ENCODE data around the gene NKAIN2.
"Not testable (repeated sequence)": the region's sequence is repeated elsewhere in the genome, so short reads cannot be mapped to it uniquely, and the experiment has no call there.

NKAIN2 gene

DNA sequence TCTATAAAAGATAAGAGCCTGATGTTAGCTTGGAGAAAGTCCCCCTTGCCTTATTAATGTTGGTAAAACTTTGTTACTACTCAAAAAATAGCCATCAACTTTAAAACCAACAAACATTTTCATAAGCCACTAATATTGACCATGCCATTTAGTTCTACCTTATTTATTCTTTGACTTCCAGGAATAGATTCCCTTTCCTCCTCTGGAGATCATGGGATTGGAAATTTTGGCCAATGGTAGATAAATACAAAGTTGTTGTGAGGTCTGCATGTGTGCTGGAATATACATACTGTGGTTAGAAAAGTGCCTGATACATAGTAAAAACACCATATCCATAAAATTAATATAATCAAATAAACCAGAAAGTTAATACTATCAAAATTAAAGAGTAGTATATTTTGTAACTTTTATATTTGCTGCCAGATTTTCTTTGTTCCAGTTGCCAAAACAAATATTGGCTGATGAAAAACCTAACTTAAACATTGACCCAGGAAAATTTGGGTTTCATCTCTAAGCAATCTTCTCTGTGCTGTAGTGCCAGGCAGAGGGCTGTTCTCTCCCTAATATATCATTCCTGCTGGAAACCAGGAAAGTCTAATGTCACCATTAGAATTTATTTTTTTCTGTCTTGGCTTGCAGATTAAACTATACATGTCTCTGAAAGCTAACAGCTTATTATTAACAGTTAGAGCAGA lies 169.1 kb downstream of the NKAIN2 start:
- DNase-seq = no peak

- no peak for DNase-seq
Observed at GRCh38 chr6:123980311-123980710, 176.6 kb downstream of the NKAIN2 start.

DNA sequence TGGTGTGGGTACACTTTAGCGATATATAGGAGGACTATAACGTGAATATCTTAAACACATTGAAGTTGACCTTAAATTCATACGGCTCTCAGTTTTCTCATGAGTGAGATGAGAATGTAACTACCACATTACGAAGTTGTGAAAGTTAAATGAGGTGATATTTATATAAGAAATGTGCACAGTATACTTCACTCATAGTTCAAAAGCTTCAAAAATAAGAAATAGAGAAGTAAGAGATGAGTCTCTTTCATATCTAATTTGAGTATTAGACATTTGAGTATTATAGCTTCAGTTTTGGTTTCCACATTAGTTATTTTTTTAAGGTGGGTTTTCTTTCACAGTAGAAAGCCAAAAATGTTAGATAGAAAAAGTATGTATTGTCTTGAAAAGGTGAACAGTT lies 183.3 kb downstream of the NKAIN2 start:
- no peak for DNase-seq

- not testable (repeated sequence) for DNase-seq
Observed at GRCh38 chr6:123989918-123990317, 186.3 kb downstream of the NKAIN2 start.

DNA sequence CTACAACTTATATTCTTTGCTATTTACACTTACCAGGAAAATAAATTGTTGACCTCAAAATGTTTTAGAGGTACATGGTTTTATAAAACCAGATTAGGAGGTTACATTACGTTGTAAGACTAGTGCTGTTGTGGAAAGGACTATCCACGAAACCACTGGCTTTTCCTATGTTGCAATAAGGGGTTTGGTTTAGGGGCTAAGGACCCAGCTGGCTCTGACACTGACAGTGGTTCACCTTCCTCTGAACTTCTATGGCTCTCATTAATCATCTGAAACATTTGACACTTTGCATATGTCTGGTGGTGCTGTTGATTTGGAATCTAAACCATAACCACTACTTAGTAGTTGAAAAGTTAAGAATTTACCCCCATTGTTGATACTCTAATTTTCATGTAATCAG lies 186.7 kb downstream of the NKAIN2 start:
- DNase-seq = no peak

- no peak for DNase-seq
Observed at GRCh38 chr6:123994168-123994567, 190.5 kb downstream of the NKAIN2 start.

GRCh38 chr6:123994891-123995635 lies 191.4 kb downstream of the NKAIN2 start:
- DNase-seq = no peak

- DNase-seq = no peak
Observed at GRCh38 chr6:123997223-123997622, 193.6 kb downstream of the NKAIN2 start.

- no peak for DNase-seq
Observed at GRCh38 chr6:124002377-124003081, 198.9 kb downstream of the NKAIN2 start.

DNA sequence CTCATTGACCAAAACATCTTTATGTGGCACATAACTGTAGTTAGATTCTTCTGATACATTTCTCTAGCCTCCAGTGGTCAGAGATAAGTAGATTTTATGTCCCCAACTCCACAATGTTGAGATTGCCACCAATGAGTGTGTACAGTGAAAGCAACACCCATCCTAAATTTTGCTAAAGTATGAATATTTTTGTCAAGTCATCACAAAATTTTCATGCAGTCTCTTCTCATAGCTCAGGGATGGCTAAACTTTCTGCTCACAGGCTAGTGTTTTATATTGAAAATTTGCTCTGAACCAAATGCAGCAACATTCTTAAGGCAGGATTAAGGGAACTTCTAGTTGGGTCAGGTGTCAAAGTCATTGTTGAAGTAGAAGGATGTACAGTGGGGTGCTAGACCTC lies 203.6 kb downstream of the NKAIN2 start:
- DNase-seq = no peak

GRCh38 chr6:124008000-124008987 lies 204.6 kb downstream of the NKAIN2 start:
- DNase-seq = no peak

DNA sequence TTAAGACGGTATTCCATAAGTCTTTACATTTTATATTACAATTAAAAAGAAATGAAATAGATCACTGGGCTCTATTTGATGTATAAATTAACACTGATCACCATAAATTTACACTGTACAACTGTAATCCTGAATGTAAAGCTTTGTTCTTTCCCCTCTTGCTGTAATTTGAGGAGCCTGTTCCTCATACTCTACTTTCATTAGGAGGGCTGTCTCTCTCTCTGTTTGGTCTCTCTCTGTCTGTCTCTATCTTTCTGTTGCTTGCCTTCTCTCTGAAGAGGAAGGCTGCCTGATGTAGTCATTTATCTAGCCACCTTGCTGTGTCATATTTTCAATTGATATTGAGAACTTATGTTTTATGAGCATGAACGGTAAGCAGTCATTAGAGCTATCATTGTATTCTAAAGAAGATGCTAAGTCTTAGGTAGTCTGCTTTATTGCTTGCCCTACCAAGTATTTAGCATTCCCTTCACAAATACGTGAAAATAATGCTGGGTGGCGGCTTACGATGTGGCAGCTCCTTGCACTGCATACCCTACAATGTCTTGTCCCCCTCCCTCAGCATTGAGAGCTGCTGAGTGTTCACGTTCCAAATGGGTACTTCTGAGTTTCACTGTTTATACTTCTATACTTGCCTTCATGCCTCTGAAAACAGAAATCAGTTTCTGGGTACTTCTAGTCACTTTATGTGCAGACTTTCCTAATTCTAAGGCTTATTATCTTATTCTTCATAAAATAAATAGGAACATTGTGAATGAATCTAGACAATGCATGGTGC lies 205.5 kb downstream of the NKAIN2 start:
- DNase-seq = no peak

- no peak for DNase-seq
Observed at GRCh38 chr6:124010574-124010973, 206.9 kb downstream of the NKAIN2 start.

- no peak for DNase-seq
Observed at GRCh38 chr6:124011180-124011579, 207.5 kb downstream of the NKAIN2 start.

GRCh38 chr6:124022051-124022450 lies 218.4 kb downstream of the NKAIN2 start:
- DNase-seq = not testable (repeated sequence)

- no peak for DNase-seq
Observed at GRCh38 chr6:124022641-124023040, 219.0 kb downstream of the NKAIN2 start.

GRCh38 chr6:124026694-124027093 lies 223.0 kb downstream of the NKAIN2 start:
- DNase-seq = no peak

GRCh38 chr6:124027392-124027791 lies 223.7 kb downstream of the NKAIN2 start:
- DNase-seq = no peak

DNA sequence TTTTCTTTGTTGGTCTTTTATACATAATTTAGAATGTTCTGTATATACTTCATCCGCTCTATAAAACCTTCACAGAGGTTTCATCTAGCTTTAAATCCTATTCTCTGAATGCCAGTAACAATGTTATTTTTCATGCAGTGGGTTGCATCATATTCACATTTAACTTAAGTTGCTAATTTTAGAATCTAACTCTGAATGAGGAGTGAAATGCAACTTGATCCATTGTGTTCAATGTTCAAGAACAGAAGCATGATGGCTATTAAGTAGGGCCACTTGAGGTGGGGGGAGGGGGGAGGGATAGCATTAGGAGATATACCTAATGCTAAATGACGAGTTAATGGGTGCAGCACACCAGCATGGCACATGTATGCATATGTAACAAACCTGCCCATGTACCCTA lies 224.5 kb downstream of the NKAIN2 start:
- no peak for DNase-seq

DNA sequence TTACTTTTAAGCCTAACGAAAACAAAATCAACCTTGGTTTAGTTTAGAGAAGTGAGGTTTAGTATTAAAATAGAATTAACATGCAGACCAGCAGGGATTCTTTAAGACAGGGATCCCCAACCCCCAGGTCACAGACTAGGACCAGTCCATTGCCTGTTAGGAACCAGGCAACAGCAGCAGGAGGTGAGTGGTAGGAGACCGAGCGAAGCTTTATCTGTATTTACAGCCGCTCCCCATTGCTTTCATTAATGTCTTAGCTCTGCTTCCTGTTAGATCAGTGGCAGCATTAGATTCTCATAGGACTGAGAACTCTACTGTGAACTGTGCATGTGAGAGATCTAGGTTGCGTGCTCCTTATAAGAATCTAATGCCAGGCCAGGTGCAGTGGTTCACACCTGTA lies 225.9 kb downstream of the NKAIN2 start:
- DNase-seq = no peak

- no peak for DNase-seq
Observed at GRCh38 chr6:124033501-124033900, 229.8 kb downstream of the NKAIN2 start.

- DNase-seq = no peak
Observed at GRCh38 chr6:124036384-124036783, 232.7 kb downstream of the NKAIN2 start.

Data from cortex of kidney (tissue), 1 donor.